Esophagus squamous epithelium (tissue), 4 donors: ENCODE data around the gene RARG.

Source experiments
- CTCF ChIP-seq, 6 experiments: fragments of 450-650 bp in 4 of 6; fragments of 200-600 bp in 2 of 6; sonication (generic) in 2 of 6; IDR thresholded peaks; one replicate each; pipeline ENCODE4 v1.5.1; 2016 to 2019; ENCODE audit warnings: antibody characterized with exemption in 6 of 6, mild to moderate bottlenecking in 4 of 6, moderate library complexity in 4 of 6
- POLR2A ChIP-seq, 4 donors: fragments of 450-650 bp; IDR thresholded peaks; one replicate each; pipeline ENCODE4 v1.6.1; 2017; ENCODE audit warnings: antibody characterized with exemption in 4 of 4, mild to moderate bottlenecking in 4 of 4, moderate library complexity in 3 of 4

GRCh38 chr12:53161119-53161911 is 70.7 kb downstream of the RARG start:
- no peak for TF ChIP-seq CTCF (IDR thresholded peaks at IDR 0.05)
- TF ChIP-seq POLR2A (IDR thresholded peaks at IDR 0.05) = no peak
